NCI-H1436 (cell line): ENCODE data around the gene GXYLT2.

Experiments
- DNase-seq: peaks from one replicate; lab custom pipeline; 2025; lab: John Stamatoyannopoulos, UW

GXYLT2 gene

DNA sequence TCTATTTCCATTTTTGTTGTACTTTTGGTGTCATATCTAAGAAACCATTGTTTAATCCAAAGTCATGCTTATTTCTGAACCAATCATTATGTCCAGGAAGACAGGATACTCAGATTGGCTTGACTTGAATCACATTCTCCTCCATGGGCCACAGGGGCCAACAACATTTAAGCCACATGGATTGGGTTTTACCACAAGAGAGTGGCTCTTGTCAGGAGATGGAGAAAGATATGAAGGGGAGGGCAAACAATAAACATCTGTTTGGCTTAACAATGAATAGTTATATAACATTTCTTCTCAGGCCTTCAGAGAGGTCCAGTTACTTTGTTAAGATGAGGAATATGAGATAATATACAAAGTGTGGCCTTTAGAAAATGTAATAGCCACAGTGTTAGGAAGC is 44.6 kb downstream of the GXYLT2 start:
- DNase-seq, result no peak

DNA sequence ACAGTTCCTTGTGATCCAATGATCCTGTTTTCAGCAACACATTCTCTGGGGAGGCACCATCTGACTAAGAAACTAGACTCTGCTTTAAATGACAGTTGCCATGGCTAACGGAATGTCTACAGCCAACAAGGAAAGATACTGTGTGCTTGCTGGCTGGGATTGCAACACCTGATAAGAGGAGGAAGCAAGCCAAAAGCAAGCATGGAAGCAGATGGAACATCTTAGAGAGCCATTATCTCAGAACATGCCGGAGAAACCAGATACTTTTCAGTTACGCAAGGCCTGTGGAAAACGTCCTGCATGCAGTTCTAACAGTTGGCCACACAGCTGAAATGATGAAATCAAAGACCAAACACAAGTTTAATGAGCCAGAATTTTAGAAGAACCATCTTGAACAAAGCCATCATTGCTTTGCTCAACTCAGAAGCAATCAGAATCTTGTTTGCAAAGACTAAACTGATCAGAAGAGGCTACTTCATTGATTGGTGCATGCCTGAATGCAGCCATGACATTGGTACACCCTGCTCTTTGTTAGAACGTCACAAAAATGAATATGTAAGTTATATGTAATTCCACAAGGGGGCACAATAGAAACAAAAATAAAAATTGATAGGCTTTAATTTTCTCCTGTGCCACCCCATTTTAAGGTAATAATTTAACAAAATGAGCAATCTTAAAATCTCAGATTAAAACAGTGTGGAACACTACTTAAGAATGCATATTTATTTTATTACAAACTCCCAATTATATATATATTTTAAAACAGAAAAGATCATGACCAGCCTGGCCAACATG is 50.8 kb downstream of the GXYLT2 start:
- DNase-seq, result no peak

DNA sequence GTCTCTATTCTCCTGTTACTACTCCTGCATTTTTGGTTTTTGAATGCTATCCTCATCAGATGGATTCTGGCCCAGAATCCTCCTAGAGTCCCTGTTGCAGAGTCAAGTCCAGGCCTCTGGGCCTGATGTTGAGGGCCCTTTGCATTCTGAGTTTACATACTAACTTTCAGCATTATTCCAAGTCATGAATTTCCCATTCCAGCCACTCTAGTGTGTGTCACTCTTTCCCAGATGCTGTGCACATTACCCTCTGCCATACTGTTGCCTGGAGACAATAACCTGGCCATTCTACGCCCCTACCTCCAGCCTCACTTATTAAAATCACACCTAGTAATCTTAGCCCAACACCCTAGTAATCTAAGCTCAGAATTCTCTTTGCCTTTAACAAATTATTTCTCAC is 53.4 kb downstream of the GXYLT2 start:
- DNase-seq, result no peak

DNA sequence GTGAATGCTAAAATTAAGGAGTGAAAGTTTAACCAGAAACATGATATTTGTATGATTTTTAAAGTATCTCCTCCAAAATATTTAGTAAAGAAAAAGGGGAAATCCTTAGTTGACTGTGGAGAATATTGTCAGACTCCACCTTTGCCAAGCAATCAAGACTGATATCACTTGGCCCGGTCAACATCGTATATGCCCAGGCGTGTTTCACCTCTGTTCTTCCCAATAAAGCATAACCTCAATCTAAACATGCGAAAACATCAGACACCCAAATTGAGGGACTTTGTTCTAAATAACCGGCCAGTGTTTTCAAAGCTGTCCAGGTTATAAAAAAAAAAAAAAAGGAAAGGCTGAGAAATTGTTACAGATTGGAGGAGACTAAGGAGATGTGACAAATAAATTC is 54.6 kb downstream of the GXYLT2 start:
- no peak for DNase-seq

DNA sequence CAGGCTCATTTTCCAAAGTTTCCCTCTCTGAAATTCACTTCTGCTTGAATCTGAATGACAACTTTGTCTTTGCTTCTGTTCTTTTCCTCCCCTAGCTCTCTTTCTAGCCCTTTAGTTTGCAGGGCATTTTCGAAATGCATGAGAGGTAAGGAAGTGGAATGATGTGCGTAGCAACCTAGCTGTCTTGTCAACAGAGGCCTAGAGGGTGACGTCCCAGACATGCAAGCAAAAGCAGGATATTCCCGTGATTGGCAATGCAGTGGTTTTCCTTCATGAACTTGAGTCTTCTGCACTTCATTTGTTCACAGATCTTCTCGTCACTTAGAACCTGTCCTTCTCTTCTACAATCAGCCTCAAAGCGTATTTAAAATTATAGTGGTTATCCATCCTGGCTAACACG is 56.9 kb downstream of the GXYLT2 start:
- DNase-seq, result no peak

DNA sequence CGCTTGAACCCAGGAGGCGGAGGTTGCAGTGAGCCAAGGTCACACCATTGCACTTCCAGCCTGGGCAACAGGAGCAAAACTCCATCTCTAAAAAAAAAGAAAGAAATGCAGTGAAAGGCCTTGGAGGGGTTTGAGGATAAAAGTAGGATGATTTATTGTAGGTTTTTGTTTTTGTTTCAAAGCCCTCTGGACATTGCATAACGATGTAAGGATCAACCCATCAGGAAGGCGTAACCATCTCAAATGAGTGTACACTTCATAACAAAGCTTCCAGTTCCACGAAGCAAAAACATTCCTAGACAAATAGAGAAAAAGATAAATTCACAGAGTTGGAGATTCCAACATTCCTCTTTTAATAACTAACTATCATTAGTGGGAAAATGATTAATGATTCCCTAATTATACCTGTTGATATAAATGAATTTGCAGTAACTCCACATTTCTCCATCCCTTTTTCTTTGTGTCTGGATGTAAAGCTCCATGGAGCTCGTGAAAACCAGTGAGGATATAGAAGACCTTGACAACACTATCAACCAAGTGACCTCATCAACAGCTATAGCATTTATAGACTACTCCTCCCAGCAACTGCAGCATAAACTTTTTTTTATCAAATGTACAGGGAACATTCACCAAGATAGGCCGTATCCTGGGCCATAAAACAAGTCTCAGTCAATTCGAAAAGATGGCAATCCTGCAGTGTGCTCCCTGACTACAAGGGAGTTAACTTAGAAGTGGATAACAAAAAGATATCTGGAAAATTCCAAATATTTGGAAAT is 60.1 kb downstream of the GXYLT2 start:
- no peak for DNase-seq

DNA sequence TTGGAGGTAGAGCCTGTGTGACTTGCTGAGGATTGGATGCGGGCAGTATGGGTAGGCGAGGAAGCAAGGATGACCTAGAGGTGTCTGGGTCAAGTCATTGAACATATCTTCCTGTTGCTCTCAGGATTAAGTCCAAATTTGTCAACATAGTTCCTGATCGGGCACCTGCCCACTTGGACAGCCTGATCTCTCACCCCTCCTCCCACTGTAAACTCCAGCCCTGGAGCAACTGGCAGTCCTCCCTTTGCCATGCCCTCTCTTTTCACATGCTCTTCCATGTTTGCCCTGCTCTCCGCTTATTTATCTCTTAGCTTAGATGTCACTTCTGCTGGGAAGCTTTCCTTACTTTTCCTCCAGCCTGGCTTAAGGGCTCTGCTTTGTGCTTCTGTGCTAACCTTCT is 61.2 kb downstream of the GXYLT2 start:
- DNase-seq, result no peak

DNA sequence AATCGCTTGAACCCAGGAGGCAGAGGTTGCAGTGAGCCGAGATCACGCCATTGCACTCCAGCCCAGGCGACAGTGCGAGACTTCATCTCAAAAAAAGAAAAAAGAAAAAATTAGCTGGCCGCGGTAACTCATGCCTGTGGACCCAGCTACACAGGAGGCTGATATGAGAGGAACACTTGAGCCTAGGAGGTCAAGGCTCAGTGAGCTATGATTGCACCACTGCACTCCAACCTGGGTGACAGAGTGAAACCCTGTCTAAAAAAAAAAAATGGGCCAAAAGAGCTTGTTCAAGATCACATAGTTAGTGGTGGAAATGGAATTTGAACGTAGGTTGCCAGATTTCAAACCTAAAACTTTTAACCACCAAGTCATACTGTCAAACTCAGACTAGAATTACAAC is 62.5 kb downstream of the GXYLT2 start:
- no peak for DNase-seq

DNA sequence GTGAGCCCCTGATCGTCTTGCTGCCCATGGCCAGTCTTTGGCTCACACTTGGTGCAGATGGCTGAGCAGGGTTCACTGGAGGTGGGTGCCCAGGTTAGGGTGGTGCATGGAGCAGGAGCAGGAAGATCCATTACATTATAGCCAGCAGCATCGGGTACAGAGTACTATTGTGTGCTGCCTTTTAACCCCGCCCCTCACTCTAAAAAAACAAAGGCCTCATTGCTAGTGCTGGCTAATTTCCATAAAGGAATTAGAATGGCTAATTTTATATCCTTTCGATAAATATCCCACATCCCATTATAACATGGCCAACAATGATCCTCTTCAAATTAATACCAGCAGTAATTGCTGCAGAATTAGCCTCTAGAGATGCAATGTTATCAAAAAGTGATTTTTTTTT is 63.0 kb downstream of the GXYLT2 start:
- DNase-seq, result no peak

DNA sequence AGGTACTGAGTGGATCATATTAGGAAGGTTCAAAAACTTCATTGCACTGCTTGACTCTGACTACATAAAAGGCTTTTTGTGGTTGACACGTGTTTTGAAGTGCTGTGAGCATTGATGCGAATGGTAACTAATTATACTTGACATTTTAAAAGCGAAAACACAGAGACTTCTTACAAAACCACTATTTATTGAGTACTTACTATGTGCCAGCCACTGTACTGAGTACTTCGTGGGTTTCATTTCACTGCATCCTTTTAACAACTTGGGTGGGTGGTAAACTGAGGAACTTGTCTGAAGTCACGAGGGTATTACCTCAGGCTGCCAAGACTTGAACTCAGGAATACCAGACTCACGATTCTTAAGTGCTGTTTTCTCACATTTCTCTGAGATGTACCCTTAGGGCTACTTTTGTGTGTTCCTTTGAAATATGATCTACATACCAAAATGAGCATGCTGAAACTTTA is 63.4 kb downstream of the GXYLT2 start:
- no peak for DNase-seq

DNA sequence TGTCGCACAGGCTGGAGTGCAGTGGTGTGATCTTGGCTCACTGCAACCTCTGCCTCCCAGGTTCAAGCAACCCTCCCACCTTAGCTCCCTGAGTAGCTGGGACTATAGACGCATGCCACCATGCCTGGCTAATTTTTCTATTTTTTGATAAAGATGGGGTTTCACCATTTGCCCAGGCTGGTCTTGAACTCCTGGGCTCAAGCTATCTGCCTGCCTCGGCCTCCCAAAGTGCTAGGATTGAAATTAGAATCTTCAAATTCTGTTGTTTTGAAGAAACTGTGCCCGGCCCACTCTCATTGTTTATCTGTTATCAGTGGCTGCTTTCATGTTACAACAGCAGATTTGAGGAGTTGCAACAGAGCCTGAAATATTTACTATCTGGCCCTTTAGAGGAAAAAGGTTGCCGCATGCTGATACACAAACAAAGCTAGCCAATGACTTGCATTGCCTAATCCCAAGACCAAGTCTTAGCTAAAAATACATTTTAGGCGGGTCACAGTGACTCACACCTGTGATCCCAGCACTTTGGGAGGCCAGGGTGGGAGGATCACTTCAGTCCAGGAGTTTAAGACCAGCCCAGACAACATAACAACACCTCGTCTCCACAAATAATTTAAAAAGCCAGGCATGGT is 65.6 kb downstream of the GXYLT2 start:
- no peak for DNase-seq

DNA sequence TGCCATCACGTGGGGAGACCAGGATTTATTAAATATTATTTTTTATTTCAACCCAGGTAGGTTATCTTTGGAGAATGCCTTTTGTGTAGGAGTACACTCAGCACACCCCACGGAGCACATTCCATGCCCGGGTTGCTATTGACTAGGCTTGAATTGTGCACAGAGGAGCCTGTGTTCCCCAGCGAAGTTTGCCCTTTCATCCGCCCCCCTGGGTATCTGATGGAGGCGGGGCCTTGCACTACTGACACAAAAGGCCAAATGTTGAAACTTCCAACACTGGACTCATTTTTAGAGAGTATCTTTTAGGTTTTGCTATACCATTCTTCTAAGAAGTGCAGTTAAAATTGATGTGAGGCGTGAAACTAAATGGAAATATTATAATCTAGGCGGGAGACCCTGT is 69.5 kb downstream of the GXYLT2 start:
- DNase-seq, result no peak

DNA sequence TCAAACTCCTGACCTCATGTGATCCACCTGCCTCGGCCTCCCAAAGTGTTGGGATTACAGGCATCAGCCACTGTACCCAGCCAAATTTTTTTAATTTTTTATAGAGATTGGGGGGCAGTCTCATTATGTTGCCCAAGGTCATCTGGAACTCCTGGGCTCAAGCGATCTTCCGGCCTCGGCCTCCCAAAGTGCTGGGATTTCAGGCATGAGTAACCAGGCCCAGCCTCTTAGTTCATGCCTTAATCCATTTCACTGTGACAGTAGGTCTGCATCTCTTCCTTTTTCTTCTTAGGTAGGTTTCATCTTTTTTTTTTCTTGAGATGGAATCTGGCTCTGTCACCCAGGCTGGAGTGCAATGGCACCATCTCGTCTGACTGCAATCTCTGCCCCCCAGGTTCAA is 71.5 kb downstream of the GXYLT2 start:
- DNase-seq, result no peak

DNA sequence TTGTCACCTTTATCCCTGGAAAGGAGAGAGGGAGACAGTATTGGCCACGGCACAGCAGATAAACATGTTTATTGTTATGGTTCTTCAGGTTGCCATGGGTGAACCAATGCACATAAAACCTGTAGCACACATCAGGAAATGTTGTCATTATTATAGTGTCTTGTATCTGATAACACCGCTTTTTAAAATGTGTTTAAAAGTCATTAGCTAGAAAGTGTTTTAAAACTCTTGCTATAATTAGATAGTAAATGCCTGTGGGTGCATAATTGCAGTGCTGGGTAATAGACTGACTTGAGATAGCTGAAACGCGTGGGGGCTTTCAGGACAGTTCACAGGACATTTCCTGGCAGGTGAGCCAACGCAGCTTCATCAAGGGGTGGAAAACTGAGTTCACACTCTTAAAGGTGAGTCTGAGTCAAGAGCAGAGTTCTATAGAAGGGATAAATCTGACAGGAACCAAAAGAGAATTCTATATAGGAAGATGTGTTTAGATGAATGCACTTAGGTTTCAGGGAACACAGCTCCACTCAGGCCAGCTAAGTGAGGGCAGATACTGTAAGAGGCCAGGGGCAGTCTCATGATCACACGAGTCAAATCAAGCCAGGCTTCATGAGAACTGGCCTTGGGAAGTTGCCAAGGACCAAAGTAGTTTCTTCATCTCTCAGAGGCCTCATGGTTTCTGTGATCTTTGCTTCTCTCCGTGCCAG is 73.1 kb downstream of the GXYLT2 start:
- no peak for DNase-seq

DNA sequence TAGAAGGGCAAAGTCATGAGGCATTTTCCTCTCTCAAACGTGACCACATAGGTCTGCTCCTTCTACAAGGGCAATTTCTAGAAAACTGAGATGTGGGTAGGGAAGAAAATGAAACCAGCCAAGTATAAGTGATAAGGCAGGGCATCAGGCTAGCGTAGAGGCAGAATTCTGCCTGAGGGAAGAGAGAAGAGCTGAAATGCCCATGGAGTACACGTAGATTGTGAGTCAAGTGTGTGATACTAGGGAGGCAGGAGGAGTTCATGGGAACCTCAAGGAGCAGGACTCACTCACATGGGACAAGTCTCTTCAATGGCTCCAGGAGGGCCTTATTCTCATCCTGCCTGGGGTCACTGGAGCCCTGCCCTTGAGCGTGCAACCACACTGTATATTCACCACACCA is 73.9 kb downstream of the GXYLT2 start:
- DNase-seq, result no peak

DNA sequence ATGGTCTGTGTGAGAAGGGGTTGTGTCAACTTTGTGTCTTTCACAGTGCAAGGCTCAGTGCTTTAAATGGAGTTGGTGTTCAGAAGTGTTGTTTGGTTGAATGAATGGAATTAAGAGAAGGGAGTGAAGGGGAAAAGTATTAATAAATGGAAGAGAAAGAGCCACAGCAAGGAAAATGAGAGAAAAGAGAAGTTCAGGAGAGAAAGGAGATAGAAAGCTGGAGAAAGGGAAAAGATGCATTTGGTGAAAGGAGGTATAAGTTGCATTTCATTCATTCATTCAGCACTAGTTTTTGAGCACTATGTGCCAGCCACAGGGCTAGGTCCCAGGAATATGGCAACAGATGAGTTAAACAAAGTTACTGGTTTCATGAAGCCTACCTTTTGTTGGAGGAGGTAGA is 74.5 kb downstream of the GXYLT2 start:
- DNase-seq, result no peak

DNA sequence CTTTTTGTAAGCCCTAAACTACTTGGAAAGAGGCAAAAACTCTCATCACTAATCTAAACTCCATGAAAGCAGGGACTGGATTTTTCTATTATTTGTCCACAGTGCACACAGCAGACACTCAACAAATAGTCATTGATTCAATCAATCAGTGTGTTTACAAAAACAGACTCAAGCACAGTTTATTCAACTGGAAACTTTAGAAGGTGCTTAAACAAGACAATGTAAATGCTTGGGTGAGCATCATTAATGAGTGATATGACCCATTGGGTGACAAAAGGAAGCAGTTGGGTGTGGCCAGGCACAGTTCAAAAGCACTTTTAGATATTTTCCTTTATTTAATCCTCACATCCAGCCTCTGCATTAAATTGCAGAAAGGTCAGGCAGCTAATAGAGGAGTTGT is 76.8 kb downstream of the GXYLT2 start:
- no peak for DNase-seq

DNA sequence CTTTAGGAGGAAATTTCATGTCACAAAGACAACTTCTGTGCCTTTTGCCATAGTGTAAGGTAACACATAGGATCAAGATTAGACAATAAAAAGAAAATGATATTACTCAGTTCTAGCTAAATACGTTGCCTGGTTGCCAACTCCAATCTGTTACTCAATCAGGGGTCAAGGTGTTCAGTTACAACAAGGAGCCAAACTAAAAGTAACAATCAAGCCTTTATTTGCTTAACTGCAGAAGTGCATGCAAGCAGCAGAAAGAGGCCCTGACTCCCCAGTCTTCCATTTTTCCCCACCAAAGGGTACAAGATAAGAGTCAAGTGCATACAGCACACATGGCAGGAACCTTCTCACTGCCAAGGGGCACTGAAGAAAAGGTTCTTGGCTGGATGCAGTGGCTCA is 80.4 kb downstream of the GXYLT2 start:
- DNase-seq, result no peak

DNA sequence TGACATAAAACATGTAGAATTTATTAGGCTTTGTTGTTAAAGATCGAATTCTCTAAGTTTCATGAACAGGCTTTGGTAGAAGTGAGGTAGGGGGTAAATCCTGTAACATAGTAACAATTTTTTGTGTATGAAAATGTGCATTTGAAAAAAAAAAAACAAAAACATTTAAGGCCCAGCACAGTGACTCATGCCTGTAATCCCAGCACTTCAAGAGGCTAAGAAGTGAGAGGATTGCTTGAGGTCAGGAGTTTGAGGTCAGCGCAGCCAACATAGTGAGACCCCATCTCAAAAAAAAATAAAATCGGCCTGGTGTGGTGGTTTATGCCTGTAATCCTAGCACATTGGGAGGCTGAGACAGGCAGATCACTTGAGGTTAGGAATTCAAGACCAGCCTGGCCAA is 81.9 kb downstream of the GXYLT2 start:
- no peak for DNase-seq

DNA sequence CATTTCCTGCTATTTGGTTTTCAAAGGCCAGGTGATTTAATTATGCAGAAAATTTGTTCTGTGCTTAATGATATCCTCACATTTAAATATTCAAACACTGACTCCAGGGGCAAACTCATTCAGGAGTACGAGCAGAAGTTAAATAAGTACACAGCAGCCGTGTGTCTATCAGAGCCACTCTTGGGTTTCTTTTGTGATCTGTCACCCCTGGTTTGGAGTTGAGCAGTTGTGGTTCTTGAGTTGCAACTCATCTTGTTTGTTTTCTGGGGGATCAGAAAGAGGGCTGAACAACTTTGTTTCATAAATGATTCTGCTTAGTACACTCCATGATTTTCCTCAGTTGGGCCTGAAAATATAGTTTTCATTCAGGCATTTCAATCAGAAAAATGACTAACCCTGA is 83.1 kb downstream of the GXYLT2 start:
- DNase-seq, result no peak

DNA sequence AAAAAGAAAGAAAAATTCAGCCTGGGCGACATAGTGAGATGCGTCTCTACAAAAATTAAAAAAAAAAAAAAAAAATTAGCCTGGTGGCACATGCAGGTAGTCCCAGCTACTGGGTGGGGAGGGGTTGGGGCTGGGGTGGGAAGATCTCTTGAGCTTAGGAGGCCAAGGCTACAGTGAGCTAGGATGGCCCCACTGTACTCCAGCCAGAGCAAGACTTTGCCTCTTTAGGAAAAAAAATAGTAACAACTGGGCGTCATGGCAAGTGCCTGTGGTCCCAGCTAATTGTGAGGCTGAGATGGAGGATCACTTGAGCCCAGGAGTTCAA is 84.8 kb downstream of the GXYLT2 start:
- no peak for DNase-seq

DNA sequence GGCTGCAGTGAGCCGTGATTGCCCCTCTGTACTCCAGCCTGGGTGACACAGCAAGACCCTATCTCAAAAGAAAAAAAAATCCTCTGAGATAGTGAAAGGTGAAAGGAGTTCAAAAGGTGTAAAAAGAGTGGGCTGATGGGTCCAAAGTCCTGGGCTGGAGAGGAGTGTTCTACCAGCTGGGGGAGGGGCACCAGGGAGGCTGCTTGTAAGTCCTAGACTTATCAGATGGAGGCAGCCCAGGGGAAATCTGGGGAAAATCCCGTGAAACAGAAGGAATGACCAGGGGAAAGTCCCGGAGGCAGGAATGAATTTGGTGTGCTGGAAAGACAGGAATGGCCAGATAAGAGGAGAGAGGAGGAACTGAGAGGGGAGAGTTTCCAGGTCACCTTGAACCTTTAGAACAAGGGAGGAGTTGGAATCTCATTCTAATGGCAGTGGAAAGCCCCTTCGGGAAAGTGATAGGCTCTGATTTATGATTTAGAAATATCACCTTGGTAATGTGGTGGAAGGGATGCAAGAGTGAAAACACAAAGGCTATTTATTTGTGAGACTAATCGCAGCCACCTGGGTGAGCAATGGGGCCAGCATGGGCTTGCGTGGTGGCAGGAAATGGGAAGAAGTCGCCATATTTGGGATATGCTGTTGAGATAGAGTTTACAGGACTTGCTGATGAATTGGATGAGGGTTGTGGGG is 85.3 kb downstream of the GXYLT2 start:
- no peak for DNase-seq
